Measurements from ENCODE around the gene COL4A1.

COL4A1 gene

DNA sequence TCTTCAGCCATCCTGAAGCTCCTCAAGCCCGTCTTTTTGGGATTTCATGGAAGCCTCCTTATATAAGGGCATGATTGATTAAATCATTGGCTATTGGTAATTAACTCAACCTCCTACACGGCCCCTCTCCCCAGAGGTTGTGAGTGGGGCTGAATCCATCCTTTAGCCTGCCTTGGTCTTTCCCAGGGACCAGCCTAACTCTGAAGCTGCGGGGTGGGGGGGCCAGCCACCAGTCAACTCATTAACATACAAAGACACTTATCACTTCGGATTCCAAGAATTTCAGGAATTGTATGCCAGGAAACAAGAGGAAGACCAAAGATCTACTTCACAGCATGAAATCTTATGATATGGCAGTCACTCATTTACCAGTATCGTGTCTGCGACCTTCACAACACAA is 9.9 kb downstream of the COL4A1 start:
- no peaks in the 10 kb centered on the region for H3K36me3 ChIP-seq (ENCODE audit: insufficient read depth, low read length)
- no peak overlapping the region for H3K9ac ChIP-seq (ENCODE audit: low read length)
- no peaks in the 10 kb centered on the region for H3K9me3 ChIP-seq (ENCODE audit: low read length)
- TF ChIP-seq CTCF (IDR thresholded peaks at IDR 0.05; ENCODE audit: low read length) (no peak), EZH2 (IDR thresholded peaks at IDR 0.05; ENCODE audit: borderline replicate concordance, low read length) (no peak)
- H3K27ac ChIP-seq (ENCODE audit: low read depth, low read length, poor library complexity, severe bottlenecking) = no peak overlapping the region
- no peaks in the 10 kb centered on the region for H3K79me2 ChIP-seq (ENCODE audit: insufficient read depth, low read length)
- no peaks in the 10 kb centered on the region for H3K4me1 ChIP-seq (ENCODE audit: insufficient read depth, low read length, severe bottlenecking)
- no peak overlapping the region for H2AFZ ChIP-seq (ENCODE audit: low read length)
- no peaks in the 10 kb centered on the region for H3K9me2 ChIP-seq (ENCODE audit: low read depth, low read length)
- H3K27me3 ChIP-seq (ENCODE audit: insufficient read depth, low read length) = peaks cover 5% of the 10 kb centered on the region; the same call in 1 of the 2 replicates
- no peak overlapping the region for H3K4me3 ChIP-seq (ENCODE audit: low read depth, low read length, poor library complexity, severe bottlenecking)
- H3K4me2 ChIP-seq (ENCODE audit: low read length) = no peak overlapping the region
- H3F3A ChIP-seq (ENCODE audit: insufficient read depth, low read length) = no peaks in the 10 kb centered on the region
- H4K20me1 ChIP-seq (ENCODE audit: insufficient read depth, low read length) = no peaks in the 10 kb centered on the region

- H3K9me3 ChIP-seq (ENCODE audit: low read length) = no peaks in the 10 kb centered on the region
These were observed 12.3 kb downstream of the COL4A1 start for GRCh38 chr13:110294622-110295021.

GRCh38 chr13:110294146-110294545 is 12.8 kb downstream of the COL4A1 start:
- H3K9me3 ChIP-seq (ENCODE audit: low read length) = no peaks in the 10 kb centered on the region
- H3K27me3 ChIP-seq (ENCODE audit: insufficient read depth, low read length) = peaks cover 5% of the 10 kb centered on the region; the same call in 1 of the 2 replicates
- no peaks in the 10 kb centered on the region for H3K36me3 ChIP-seq (ENCODE audit: insufficient read depth, low read length)
- no peaks in the 10 kb centered on the region for H3F3A ChIP-seq (ENCODE audit: insufficient read depth, low read length)
- no peak overlapping the region for H3K4me2 ChIP-seq (ENCODE audit: low read length)
- H3K27ac ChIP-seq (ENCODE audit: low read depth, low read length, poor library complexity, severe bottlenecking) = no peak overlapping the region
- no peak overlapping the region for H3K4me3 ChIP-seq (ENCODE audit: low read depth, low read length, poor library complexity, severe bottlenecking)
- no peaks in the 10 kb centered on the region for H4K20me1 ChIP-seq (ENCODE audit: insufficient read depth, low read length)
- no peak overlapping the region for H2AFZ ChIP-seq (ENCODE audit: low read length)
- TF ChIP-seq CTCF (IDR thresholded peaks at IDR 0.05; ENCODE audit: low read length) (no peak), EZH2 (IDR thresholded peaks at IDR 0.05; ENCODE audit: borderline replicate concordance, low read length) (no peak)
- H3K9ac ChIP-seq (ENCODE audit: low read length) = no peak overlapping the region
- H3K79me2 ChIP-seq (ENCODE audit: insufficient read depth, low read length) = no peaks in the 10 kb centered on the region
- no peaks in the 10 kb centered on the region for H3K9me2 ChIP-seq (ENCODE audit: low read depth, low read length)
- no peaks in the 10 kb centered on the region for H3K4me1 ChIP-seq (ENCODE audit: insufficient read depth, low read length, severe bottlenecking)

More at GRCh38 chr13:110294622-110295021, 12.3 kb downstream of the COL4A1 start:
- Histone ChIP-seq H3K9me2 (ENCODE audit: low read depth, low read length) (no peaks in the 10 kb centered on the region), H3K36me3 (ENCODE audit: insufficient read depth, low read length) (no peaks in the 10 kb centered on the region), H3K4me3 (ENCODE audit: low read depth, low read length, poor library complexity, severe bottlenecking) (no peak overlapping the region), H3K4me1 (ENCODE audit: insufficient read depth, low read length, severe bottlenecking) (no peaks in the 10 kb centered on the region), H3K27me3 (ENCODE audit: insufficient read depth, low read length) (peaks cover 5% of the 10 kb centered on the region; the same call in 1 of the 2 replicates), H3K79me2 (ENCODE audit: insufficient read depth, low read length) (no peaks in the 10 kb centered on the region), H3K27ac (ENCODE audit: low read depth, low read length, poor library complexity, severe bottlenecking) (no peak overlapping the region), H3F3A (ENCODE audit: insufficient read depth, low read length) (no peaks in the 10 kb centered on the region), H4K20me1 (ENCODE audit: insufficient read depth, low read length) (no peaks in the 10 kb centered on the region), H3K9ac (ENCODE audit: low read length) (no peak overlapping the region), H2AFZ (ENCODE audit: low read length) (no peak overlapping the region), H3K4me2 (ENCODE audit: low read length) (no peak overlapping the region)
- TF ChIP-seq EZH2 (IDR thresholded peaks at IDR 0.05; ENCODE audit: borderline replicate concordance, low read length) (no peak), CTCF (IDR thresholded peaks at IDR 0.05; ENCODE audit: low read length) (no peak)

Measured in OCI-LY1 (cell line).